Stimulated activated naive CD8-positive, alpha-beta T cell treated with anti-CD3 and anti-CD28 coated beads, Interleukin-15, Interleukin-2, amounts not matched to agents 100 ng/mL and 50 ng/mL, for 24 hours (primary cell): ENCODE measurements around the gene ZMIZ1.

Experiments used
- H3K27ac Mint-ChIP-seq: one replicate; pipeline ENCODE4 v1.8.0; 2021; ENCODE audit warnings: mild to moderate bottlenecking, mixed read lengths
- H3K27me3 Mint-ChIP-seq: one replicate; pipeline ENCODE4 v1.8.0; 2021; ENCODE audit warnings: mixed read lengths
- H3K36me3 Mint-ChIP-seq: one replicate; pipeline ENCODE4 v1.8.0; 2021; ENCODE audit warnings: low read depth, mixed read lengths
- H3K4me1 Mint-ChIP-seq: one replicate; pipeline ENCODE4 v1.8.0; 2021; ENCODE audit warnings: low read depth, mixed read lengths
- H3K4me3 Mint-ChIP-seq: one replicate; pipeline ENCODE4 v1.8.0; 2021; ENCODE audit warnings: mild to moderate bottlenecking, mixed read lengths
- H3K9me3 Mint-ChIP-seq: one replicate; pipeline ENCODE4 v1.8.0; 2021; ENCODE audit warnings: mixed read lengths

Gene ZMIZ1

DNA sequence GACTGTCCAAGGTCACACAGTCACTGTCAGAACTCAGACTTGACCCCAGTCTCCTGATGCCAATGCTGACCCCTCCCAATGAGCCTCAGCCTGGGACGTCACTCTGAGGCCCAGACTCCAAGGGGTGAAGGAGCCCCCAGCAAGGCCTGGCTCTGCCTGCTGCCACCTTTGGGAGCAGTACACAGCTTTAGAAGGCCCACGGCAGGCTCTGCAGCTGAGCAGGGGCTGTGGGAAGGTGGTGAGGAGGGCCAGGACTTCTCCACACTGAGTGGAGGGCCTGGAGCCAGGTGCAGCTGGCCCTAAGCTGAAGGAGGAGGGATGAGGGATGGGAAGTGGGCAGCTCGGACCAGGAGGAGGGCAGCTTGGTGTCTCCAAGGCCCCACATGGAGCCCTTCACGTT, 23.9 kb upstream of the ZMIZ1 start:
- H3K4me1 Mint-ChIP-seq, result peaks cover 34% of the 10 kb centered on the region
- no peaks in the 10 kb centered on the region for H3K9me3 Mint-ChIP-seq
- no peak overlapping the region for H3K4me3 Mint-ChIP-seq
- no peak overlapping the region for H3K27ac Mint-ChIP-seq
- no peaks in the 10 kb centered on the region for H3K36me3 Mint-ChIP-seq
- no peaks in the 10 kb centered on the region for H3K27me3 Mint-ChIP-seq

DNA sequence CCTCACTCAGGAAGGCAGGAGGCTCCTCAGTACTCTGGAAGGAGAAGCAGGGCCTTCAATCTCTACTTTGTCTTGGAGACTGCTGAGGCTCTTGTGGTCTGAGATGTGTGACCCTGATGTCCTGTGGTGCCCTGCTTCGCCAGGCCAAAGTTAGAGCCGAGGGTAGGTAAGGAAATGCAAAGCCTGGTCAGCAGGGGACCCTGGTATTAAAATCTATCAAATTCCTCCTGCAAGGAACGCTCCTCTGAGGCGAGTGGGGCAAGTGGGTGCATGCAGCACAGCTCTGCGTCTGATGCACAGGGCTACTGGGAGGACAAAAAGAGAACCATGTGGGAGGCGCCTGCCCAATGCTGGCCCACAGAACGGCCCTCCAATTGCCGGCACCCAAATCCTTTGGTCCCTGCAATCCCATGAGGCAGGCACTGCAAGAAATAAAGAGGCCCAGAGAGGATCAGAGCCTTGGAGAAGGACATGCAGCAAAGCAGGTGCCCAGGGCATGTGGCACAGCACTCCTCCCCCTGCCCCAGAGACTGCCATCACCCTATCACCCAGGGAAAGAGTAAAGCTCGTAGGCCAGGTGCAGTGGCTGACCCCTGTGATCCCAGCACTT, 23.1 kb upstream of the ZMIZ1 start:
- Mint-ChIP-seq H3K27me3 (no peaks in the 10 kb centered on the region), H3K4me1 (peaks cover 41% of the 10 kb centered on the region)

DNA sequence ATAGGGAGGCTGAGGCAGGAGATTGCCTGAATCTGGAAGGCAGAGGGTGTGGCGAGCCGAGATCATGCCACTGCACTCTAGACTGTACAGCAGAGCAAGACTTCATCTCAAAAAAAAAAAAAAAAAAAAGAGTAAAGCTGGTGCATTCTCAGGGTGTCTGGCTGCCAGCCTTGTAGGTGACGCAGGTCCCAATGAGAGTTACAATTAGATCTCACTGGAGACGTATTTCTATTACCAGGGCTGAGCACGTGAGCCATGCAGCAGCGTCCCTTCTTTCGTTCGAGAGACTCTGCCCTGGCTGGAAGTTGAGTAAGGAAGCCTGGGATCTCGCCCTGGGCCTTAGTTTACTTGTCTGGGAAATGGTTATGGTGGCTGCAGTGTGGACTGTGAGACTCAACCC, 22.4 kb upstream of the ZMIZ1 start:
- Mint-ChIP-seq H3K4me1 (peaks cover 45% of the 10 kb centered on the region), H3K4me3 (no peak overlapping the region), H3K27ac (no peak overlapping the region), H3K9me3 (no peaks in the 10 kb centered on the region), H3K36me3 (no peaks in the 10 kb centered on the region), H3K27me3 (no peaks in the 10 kb centered on the region)

More for the DNA sequence above, 23.1 kb upstream of the ZMIZ1 start:
- Mint-ChIP-seq H3K36me3 (no peaks in the 10 kb centered on the region), H3K9me3 (no peaks in the 10 kb centered on the region), H3K4me3 (no peak overlapping the region), H3K27ac (no peak overlapping the region)

DNA sequence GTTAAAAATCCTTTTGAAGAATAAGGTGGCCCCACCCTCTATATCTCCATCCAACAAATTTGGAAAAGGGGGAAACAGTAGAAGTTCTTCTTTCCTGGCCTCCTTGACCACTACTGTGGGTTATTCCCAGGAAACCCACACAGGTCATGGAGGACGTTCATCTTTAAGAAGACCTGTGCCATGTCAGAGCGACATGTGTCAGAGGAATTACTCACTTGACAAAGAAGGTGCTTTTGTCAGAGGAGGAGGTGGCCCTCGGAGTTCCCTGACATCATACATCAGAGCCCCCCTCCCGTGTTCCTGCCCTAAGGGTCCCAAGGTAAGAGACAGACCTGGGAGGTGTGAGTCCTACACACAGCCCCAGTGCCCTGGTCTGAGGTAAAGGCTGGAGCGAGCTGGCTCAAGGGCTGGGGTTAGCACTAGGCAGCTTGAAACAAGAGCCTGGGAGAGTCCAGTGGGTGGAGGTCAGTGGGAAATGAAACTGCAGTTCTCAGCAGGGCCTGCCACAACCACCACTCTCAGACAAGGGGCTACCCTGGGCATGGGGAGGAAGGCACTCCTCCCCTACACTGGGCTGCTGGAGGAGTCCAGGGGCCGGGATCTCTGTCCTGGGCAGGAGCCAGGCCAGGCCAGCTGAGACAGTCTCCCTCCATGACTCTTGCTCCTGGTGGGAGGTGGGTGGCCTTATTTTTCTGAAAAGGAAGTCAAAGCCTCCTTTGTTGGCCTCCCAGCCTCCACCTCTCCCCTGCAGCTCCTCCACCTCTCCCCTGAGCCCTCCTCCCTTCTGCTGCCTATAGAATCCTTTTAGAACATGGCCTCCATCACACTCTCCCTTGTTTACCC, 21.8 kb upstream of the ZMIZ1 start:
- Mint-ChIP-seq H3K9me3 (no peaks in the 10 kb centered on the region), H3K4me1 (peaks cover 52% of the 10 kb centered on the region), H3K27me3 (no peaks in the 10 kb centered on the region), H3K36me3 (no peaks in the 10 kb centered on the region), H3K27ac (peak overlapping the region; percentile 59), H3K4me3 (no peak overlapping the region)

DNA sequence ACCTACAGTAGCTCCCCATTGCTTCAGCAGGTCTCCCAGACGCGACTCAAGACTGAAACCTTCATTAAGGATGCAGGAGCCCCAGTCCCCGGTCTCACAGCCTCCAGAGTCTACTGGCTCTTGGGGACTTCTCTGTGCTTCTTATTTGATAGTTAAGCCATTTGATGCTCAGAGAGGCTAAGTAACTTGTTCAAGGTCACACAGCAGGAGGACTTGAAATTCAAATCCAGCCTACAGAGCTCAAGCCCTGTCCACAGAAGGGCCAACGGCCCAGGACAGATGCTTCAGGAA, 21.2 kb upstream of the ZMIZ1 start:
- Mint-ChIP-seq H3K4me1 (peaks cover 57% of the 10 kb centered on the region), H3K9me3 (no peaks in the 10 kb centered on the region), H3K27me3 (no peaks in the 10 kb centered on the region), H3K27ac (peak overlapping the region; percentile 59), H3K4me3 (no peak overlapping the region), H3K36me3 (no peaks in the 10 kb centered on the region)

DNA sequence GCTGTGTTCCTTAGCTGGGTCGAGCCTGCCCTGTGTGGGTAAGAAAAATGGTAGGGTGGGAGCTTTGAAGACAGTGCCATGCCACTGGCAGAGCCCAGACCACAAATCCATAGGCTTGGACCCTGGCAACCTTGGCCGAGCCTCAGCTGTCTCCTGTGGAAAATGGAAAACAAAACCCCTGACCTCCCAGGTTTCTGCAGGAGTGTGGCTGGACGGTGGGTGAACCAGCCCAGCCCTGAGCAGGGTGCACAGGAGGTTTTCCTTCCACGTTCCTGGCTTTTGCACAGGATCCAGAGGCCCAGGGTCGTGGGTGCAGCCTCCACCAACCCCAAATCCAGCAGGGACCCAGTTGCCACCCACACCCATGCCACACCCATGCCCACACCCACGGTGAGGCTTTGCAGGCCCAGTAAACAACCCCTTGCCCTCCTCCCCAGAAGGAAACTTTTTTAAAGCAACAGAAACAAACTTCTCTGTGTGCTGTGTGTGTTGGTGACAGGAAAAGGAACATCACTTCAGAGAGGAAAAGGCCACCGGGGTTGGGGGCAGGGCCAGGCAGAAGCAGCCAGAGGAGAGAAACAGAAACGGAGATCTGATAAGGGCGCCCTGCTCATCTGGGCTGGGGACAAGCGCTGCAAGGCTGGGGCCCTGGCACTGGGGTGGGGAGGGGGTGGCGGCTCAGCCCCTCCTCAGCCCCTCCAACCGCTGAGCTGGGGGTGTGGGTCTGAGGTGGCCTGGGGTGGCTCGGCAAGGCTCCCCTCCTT, 20.7 kb upstream of the ZMIZ1 start:
- no peaks in the 10 kb centered on the region for H3K36me3 Mint-ChIP-seq
- H3K4me3 Mint-ChIP-seq, result peak overlapping the region; percentile 57
- peaks cover 57% of the 10 kb centered on the region for H3K4me1 Mint-ChIP-seq
- peak overlapping the region; percentile 71 for H3K27ac Mint-ChIP-seq
- no peaks in the 10 kb centered on the region for H3K9me3 Mint-ChIP-seq
- no peaks in the 10 kb centered on the region for H3K27me3 Mint-ChIP-seq

DNA sequence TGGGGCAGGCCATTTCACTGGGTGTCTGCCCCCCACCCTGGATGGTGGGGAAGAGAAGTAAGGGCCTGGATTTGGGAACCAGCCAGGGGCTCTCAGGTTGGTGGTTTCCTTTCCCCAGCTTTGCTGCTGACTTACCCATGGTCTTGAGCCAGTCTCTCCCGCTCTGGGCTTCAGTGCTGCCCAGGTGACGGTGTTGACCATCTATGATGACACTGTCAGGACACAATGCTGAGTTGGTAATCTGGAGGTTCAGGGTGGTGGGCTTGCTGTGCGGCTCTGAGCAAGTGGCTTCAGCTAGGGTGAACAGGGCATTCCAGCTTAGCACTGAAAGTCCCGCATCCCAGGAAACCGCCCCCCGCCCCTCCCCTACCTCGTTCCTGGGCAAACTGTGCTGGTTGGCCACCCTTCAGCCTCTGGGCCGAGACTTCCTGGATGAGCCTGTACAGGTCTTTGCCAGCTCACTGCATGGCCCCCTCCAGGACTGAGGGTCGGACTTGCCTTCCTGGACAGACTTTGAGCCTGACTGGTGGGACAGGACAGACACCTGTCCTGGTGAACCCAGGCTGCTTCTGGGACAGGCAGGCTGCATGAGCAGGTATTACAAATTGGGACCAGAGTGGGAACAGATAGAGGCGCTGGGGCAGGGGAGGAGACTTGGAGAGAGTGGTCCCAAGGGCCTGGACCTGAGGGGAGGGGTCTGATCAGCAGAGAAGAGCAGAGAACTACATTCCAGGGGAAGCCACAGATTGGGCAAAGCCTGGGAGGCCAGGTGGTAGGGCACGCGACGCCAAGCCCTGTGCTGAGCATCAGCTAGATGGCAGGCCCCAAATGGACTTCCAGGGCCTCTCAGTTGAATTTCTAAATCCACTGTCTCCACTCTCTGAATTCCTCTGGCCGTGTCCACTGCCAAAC, 19.9 kb upstream of the ZMIZ1 start:
- peak overlapping the region; percentile 71 for H3K27ac Mint-ChIP-seq
- H3K9me3 Mint-ChIP-seq, result no peaks in the 10 kb centered on the region
- H3K4me3 Mint-ChIP-seq, result peak overlapping the region; percentile 32
- H3K27me3 Mint-ChIP-seq, result no peaks in the 10 kb centered on the region
- peaks cover 57% of the 10 kb centered on the region for H3K4me1 Mint-ChIP-seq
- no peaks in the 10 kb centered on the region for H3K36me3 Mint-ChIP-seq

DNA sequence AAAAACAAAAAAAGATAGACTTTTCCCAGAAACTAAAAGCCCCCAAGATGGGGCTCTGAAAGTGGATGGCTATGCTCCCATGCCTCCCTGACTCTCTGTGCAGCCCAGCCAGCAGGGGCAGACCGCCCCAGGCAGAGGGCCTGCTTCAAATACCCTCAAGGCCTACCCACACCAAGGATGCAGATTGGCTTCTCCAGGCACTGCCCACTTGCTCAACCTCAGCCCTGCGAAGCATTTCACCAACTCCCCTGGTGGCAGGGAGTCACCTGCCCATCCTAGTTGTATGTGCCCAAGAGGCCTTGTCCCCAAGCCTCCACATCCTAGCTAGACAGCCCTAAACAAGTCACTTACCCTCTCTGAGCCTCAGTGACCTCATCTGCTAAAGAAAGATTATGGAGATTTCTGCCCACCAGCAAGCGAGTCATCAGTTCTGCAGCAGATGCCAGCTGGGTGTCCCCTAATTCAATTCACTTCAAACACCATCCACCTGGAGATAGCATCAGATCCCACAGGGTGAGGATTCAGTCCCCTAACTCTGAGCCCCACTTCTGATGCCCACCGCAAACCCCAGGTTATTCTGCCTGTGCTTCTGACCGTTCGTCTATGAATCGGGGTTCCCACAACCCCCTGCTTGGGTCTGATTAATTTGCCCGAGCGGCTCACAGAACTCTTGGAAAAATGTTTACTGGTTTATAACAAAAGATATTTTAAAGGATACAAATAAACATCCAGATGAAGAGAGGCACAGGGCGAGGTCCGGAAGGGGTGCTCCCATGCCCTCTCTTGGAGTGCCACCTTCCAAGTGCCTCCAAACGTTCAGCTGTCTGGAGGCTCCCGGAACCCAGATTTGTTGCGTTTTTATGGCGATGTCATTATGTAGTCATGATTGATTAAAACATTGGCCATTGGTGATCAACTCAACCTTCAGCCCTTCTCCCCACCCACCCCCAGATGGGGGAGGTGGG, 18.6 kb upstream of the ZMIZ1 start:
- Mint-ChIP-seq H3K4me3 (no peak overlapping the region), H3K36me3 (no peaks in the 10 kb centered on the region), H3K27ac (peak overlapping the region; percentile 42), H3K9me3 (no peaks in the 10 kb centered on the region), H3K27me3 (no peaks in the 10 kb centered on the region), H3K4me1 (peaks cover 57% of the 10 kb centered on the region)

DNA sequence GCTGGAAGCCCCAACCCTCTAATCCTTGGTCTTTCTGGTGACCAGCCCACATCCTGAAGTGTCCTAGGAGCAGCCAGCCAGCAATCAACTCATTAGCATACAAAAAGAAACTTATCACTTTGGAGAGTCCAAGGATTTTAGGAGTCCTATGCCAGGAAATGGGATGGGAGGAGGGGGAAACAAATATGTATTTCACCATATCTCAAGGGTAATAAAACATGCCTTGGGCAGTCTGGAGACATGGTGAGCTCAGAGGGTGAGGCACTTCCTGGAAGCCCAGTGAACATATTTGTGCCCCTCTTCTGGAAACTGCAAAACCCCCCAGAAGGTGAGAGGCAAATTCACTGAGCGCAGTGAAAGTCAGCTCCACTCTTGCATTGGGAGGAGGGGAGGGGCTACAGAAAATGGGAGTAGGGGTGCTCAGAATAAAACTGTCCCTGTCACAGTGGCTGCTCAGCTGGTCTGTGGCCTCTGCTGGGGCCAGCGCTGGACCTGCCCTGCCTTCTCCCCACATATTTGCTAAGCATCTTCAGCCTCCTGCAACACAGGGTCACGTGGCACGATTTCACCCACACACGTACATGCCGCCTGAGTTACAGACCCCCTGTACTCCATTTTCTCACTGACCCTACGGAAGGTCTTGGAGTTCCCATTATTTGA, 17.7 kb upstream of the ZMIZ1 start:
- no peaks in the 10 kb centered on the region for H3K9me3 Mint-ChIP-seq
- H3K27ac Mint-ChIP-seq, result no peak overlapping the region
- H3K36me3 Mint-ChIP-seq, result no peaks in the 10 kb centered on the region
- H3K4me1 Mint-ChIP-seq, result peaks cover 57% of the 10 kb centered on the region
- no peaks in the 10 kb centered on the region for H3K27me3 Mint-ChIP-seq
- H3K4me3 Mint-ChIP-seq, result no peak overlapping the region

DNA sequence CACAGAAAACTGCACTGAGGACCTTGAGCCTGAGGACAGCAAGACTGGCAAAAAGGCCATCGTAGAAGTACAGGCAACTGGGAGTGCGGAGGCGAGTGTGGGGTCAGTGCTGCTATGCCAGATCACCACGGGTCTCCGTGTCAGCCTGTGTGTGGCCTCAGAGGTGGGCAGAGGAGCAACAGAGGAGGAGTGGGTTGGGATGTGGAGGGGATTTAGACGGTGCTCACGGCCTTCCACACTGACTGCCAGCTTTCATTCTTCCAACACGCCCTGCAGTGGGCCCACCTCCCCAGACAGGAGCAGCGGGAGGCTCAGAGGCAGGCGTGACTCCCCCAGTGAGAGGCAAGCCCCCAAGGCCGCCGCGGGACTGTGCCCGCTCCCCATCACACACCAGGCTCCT, 17.0 kb upstream of the ZMIZ1 start:
- no peaks in the 10 kb centered on the region for H3K36me3 Mint-ChIP-seq
- no peaks in the 10 kb centered on the region for H3K27me3 Mint-ChIP-seq
- H3K9me3 Mint-ChIP-seq, result no peaks in the 10 kb centered on the region
- H3K4me3 Mint-ChIP-seq, result no peak overlapping the region
- peaks cover 53% of the 10 kb centered on the region for H3K4me1 Mint-ChIP-seq
- no peak overlapping the region for H3K27ac Mint-ChIP-seq

DNA sequence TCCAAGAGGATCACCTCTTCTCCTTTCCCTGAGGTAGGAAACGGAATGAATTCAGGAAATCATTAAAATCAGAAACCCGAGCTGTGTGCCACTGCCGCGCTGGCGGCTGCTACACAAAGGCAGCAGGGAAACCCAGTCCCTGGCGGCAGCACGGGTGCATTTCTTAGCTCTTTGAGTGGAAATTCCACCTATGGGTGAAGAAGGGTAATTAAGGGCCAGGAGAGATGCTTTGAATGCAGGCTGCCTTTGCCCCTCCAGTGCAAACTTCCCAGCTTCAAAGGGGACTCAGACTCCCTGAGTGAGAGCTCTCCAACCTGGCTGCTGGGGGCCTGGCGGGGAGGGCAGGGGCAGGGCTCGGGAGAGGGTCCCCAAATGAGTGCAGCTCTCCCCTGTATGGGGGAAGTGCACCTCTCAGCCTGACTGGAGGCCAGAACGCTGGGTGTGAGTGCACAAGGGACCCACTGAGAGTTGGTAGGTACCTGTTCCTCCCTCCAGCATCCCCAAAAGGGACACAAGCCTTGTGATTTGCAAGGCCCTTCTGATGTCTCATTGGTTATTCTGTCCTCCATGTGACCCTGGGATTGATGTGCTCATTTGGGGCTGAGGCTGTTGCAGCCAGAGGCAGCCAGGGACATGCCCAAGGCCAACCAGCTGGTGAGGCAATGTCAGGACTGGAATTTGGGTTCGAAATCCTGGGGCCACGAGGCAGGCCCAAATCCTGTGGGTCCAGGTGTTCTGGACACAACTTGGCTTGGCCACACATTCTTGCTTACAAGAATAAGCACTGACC, 16.3 kb upstream of the ZMIZ1 start:
- peaks cover 46% of the 10 kb centered on the region for H3K4me1 Mint-ChIP-seq
- H3K27ac Mint-ChIP-seq, result no peak overlapping the region
- no peaks in the 10 kb centered on the region for H3K9me3 Mint-ChIP-seq
- H3K4me3 Mint-ChIP-seq, result no peak overlapping the region
- H3K27me3 Mint-ChIP-seq, result no peaks in the 10 kb centered on the region
- H3K36me3 Mint-ChIP-seq, result no peaks in the 10 kb centered on the region

DNA sequence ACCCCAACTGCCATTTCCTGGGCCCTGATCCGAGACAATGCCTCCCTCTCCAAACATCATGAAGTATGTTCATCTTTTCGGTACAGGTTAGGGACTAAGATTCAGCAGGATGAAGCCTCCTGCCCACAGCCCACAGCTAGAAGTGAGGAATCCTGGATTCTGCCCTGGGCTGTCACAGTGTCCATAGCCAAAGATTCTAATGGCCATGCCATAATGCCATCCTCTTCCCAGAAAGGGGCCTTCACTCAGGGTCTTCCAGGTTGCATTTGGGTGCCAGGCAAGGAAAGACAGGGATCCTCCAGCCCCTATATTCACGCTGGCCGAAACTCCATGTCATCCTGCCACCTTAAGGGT, 15.7 kb upstream of the ZMIZ1 start:
- no peaks in the 10 kb centered on the region for H3K9me3 Mint-ChIP-seq
- H3K4me1 Mint-ChIP-seq, result peaks cover 40% of the 10 kb centered on the region
- no peaks in the 10 kb centered on the region for H3K27me3 Mint-ChIP-seq
- no peak overlapping the region for H3K4me3 Mint-ChIP-seq
- no peak overlapping the region for H3K27ac Mint-ChIP-seq
- H3K36me3 Mint-ChIP-seq, result no peaks in the 10 kb centered on the region
